PC-3 (cell line): ENCODE measurements around the gene HDAC9. TPM values are rescaled to one million over a fixed set of nuclear protein-coding genes. Genes with fewer than 3 reads are reported as not detected.
A peak's percentile ranks its signal among the peaks of the same experiment; 100 is the strongest.

Experiments used
- ATAC-seq: fragments of 200-7000 bp; cut with Tn5 transposase; 2 replicates; pipeline ENCODE4 v1.9.1; 2020; ENCODE audit warnings: mild to moderate bottlenecking, moderate library complexity
- BruUV-seq: library from RNA; stranded (reverse); fragments of 400-500 nt; replicated peaks from 2 replicates; lab custom pipeline; 2021; lab: Mats Ljungman, UMichigan
- CTCF ChIA-PET: fragments of 300-600 bp; sonication (Branson Sonifier 250); formaldehyde crosslinking; loops from one replicate; lab custom pipeline; 2022; ENCODE audit warnings: antibody characterized with exemption; lab: Charles Lee
- POLR2A ChIA-PET: fragments of 300-600 bp; sonication (Branson Sonifier 250); formaldehyde crosslinking; loops from one replicate; lab custom pipeline; 2022; ENCODE audit warnings: antibody characterized with exemption; ENCODE audit not compliant: unreplicated experiment; lab: Charles Lee
- DNase-seq: peaks from one replicate; pipeline ENCODE4 v3.0.0-alpha.2; 2015
- H2AFZ ChIP-seq: fragments of 300-600 bp; sonication (generic); 2 replicates; pipeline ENCODE4 v1.6.0; 2016; ENCODE audit warnings: antibody characterized with exemption, low read length
- H3F3A ChIP-seq: fragments of 300-600 bp; sonication (generic); one replicate; pipeline ENCODE4 v1.6.0; 2017; ENCODE audit warnings: antibody characterized with exemption, low read length, control low read depth, mild to moderate bottlenecking; ENCODE audit not compliant: unreplicated experiment
- H3K27ac ChIP-seq: fragments of 300-600 bp; sonication (generic); 2 replicates; pipeline ENCODE4 v1.5.1; 2016; ENCODE audit warnings: mild to moderate bottlenecking, low read length
- H3K27me3 ChIP-seq: fragments of 300-600 bp; sonication (generic); 2 replicates; pipeline ENCODE4 v1.6.1; 2016; ENCODE audit warnings: low read length, mixed read lengths
- H3K36me3 ChIP-seq: fragments of 300-600 bp; sonication (generic); 2 replicates; pipeline ENCODE4 v1.6.1; 2016; ENCODE audit warnings: low read depth, mixed run types, low read length, mixed read lengths
- H3K4me1 ChIP-seq: fragments of 300-600 bp; sonication (generic); 2 replicates; pipeline ENCODE4 v1.5.1; 2016; ENCODE audit warnings: low read length; ENCODE audit not compliant: insufficient read depth
- H3K4me2 ChIP-seq: fragments of 300-600 bp; sonication (generic); 2 replicates; pipeline ENCODE4 v1.6.0; 2016; ENCODE audit warnings: low read length
- H3K4me3 ChIP-seq: fragments of 300-600 bp; sonication (generic); 2 replicates; pipeline ENCODE4 v1.5.1; 2016; ENCODE audit warnings: mild to moderate bottlenecking, low read length, mixed read lengths
- H3K79me2 ChIP-seq: fragments of 300-600 bp; sonication (generic); 2 replicates; pipeline ENCODE4 v1.6.1; 2017; ENCODE audit warnings: low read length, mixed read lengths
- H3K9ac ChIP-seq: fragments of 300-600 bp; sonication (generic); 2 replicates; pipeline ENCODE4 v1.6.0; 2016; ENCODE audit warnings: mild to moderate bottlenecking, low read length
- H3K9me2 ChIP-seq: fragments of 300-600 bp; sonication (generic); replicated peaks from 2 replicates; pipeline ENCODE4 v1.6.1; 2016; ENCODE audit warnings: mixed run types, low read length, mixed read lengths
- H3K9me3 ChIP-seq: fragments of 300-600 bp; sonication (generic); 2 replicates; pipeline ENCODE4 v1.6.1; 2016; ENCODE audit warnings: low read length, mixed read lengths
- H4K20me1 ChIP-seq: fragments of 300-600 bp; sonication (generic); 2 replicates; pipeline ENCODE4 v1.6.1; 2016; ENCODE audit warnings: low read length, mixed read lengths
- EZH2 ChIP-seq: fragments of 300-600 bp; sonication (generic); IDR thresholded peaks from one replicate; pipeline ENCODE4 v1.6.1; 2017; ENCODE audit warnings: antibody characterized with exemption, mild to moderate bottlenecking, low read length; ENCODE audit not compliant: unreplicated experiment
- EZH2phosphoT487 ChIP-seq: fragments of 300-600 bp; sonication (generic); IDR thresholded peaks from 2 replicates; pipeline ENCODE4 v1.6.1; 2018; ENCODE audit warnings: mild to moderate bottlenecking, antibody characterized with exemption, low read length, borderline replicate concordance
- intact Hi-C: fragments of 100-400 bp; cut with micrococcal nuclease; formaldehyde crosslinking; loops from 2 replicates; pipeline ENCODE4 v1.9.0; 2023
- total RNA-seq: library from RNA; depleted of rRNA; stranded (reverse); fragments of >200 nt; gene quantifications from 2 replicates; pipeline ENCODE4 v1.2.3, GENCODE V29; 2014
- TF ChIP-seq, protein P1 (sequence below): fragments of 300-600 bp; sonication (generic); conservative IDR thresholded peaks from 2 replicates; pipeline ENCODE4 v1.5.1; 2017; ENCODE audit warnings: antibody characterized with exemption, low read depth, mild to moderate bottlenecking, low read length

Gene HDAC9
- total RNA-seq, 1 experiment from 2014 or later: 7.8 TPM

DNA sequence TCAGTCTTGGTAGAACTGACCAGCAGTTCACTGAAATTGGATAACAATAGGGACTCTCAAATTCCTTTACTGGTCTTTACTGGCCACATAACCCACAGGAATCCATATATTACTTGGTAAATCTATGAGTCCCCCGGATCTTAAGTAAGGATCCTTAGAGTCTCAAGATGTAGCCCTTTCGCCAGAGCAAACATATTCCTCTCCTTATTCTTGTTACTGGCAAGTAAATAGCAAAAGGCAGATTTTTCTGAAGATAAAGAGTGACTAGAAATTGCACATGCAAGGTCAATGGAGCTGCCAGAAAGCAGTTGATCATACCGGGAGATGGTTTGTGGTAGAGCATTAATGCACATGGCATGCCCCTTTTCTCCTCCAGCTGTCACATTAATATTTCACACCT is 283.0 kb downstream of the HDAC9 start:
- Histone ChIP-seq H3K9ac (no peak overlapping the region), H3K4me1 (no peaks in the 10 kb centered on the region), H3K27me3 (no peaks in the 10 kb centered on the region), H3K9me3 (no peaks in the 10 kb centered on the region), H3K4me3 (no peak overlapping the region), H3K9me2 (no peaks in the 10 kb centered on the region), H2AFZ (no peak overlapping the region), H3K36me3 (no peaks in the 10 kb centered on the region), H3K79me2 (no peaks in the 10 kb centered on the region), H4K20me1 (no peaks in the 10 kb centered on the region), H3K4me2 (no peak overlapping the region), H3F3A (no peaks in the 10 kb centered on the region), H3K27ac (no peak overlapping the region)
- CTCF ChIA-PET: interaction anchor here (0.6 kb wide), 1 partner anchor 713 kb away, joined by 16 read pairs; no protein-coding TSS in a partner anchor
- ATAC-seq (no peak), DNase-seq (peak; percentile 23)
- intact Hi-C loops: loop anchor here (10.0 kb wide), 1 partner anchor 276 kb away; no protein-coding TSS in a partner anchor
- POLR2A ChIA-PET: no interaction called here
- TF ChIP-seq EZH2 (no peak), EZH2phosphoT487 (no peak)
- TF ChIP-seq, protein P1, sequence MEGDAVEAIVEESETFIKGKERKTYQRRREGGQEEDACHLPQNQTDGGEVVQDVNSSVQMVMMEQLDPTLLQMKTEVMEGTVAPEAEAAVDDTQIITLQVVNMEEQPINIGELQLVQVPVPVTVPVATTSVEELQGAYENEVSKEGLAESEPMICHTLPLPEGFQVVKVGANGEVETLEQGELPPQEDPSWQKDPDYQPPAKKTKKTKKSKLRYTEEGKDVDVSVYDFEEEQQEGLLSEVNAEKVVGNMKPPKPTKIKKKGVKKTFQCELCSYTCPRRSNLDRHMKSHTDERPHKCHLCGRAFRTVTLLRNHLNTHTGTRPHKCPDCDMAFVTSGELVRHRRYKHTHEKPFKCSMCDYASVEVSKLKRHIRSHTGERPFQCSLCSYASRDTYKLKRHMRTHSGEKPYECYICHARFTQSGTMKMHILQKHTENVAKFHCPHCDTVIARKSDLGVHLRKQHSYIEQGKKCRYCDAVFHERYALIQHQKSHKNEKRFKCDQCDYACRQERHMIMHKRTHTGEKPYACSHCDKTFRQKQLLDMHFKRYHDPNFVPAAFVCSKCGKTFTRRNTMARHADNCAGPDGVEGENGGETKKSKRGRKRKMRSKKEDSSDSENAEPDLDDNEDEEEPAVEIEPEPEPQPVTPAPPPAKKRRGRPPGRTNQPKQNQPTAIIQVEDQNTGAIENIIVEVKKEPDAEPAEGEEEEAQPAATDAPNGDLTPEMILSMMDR: no peak
- no TSS peak for BruUV-seq

DNA sequence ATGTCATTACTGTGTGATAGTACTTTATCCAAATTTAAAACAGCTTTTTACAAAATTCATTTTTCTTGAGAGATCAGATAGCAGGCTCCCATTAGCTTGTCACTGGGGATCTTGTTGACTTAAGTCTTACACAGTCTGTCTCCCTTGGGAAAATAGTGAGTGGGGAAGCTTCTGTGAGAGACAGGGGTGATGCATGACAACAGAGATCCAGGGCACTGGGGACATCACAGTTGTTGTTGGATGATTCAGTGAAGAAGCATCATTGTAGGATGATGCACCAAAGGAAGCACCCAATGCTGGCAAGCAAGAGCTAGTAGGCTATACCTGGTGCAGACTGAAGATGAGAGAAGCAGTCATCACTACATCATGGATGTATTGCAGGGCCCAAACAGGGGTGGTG is 284.7 kb downstream of the HDAC9 start:
- H3F3A ChIP-seq: no peaks in the 10 kb centered on the region
- no peaks in the 10 kb centered on the region for H3K27me3 ChIP-seq
- H3K4me2 ChIP-seq: no peak overlapping the region
- no TSS peak for BruUV-seq
- no peaks in the 10 kb centered on the region for H4K20me1 ChIP-seq
- no peaks in the 10 kb centered on the region for H3K36me3 ChIP-seq
- no peaks in the 10 kb centered on the region for H3K9me2 ChIP-seq
- intact Hi-C loops: no loop called here
- DNase-seq: no peak
- H3K4me3 ChIP-seq: no peak overlapping the region
- TF ChIP-seq EZH2phosphoT487: no peak
- no peak for TF ChIP-seq EZH2
- TF ChIP-seq, protein P1: no peak
- H3K27ac ChIP-seq: no peak overlapping the region
- ATAC-seq: no peak
- no peaks in the 10 kb centered on the region for H3K79me2 ChIP-seq
- H2AFZ ChIP-seq: no peak overlapping the region
- H3K9me3 ChIP-seq: no peaks in the 10 kb centered on the region
- CTCF ChIA-PET: no interaction called here
- POLR2A ChIA-PET: no interaction called here
- no peak overlapping the region for H3K9ac ChIP-seq
- H3K4me1 ChIP-seq: no peaks in the 10 kb centered on the region

DNA sequence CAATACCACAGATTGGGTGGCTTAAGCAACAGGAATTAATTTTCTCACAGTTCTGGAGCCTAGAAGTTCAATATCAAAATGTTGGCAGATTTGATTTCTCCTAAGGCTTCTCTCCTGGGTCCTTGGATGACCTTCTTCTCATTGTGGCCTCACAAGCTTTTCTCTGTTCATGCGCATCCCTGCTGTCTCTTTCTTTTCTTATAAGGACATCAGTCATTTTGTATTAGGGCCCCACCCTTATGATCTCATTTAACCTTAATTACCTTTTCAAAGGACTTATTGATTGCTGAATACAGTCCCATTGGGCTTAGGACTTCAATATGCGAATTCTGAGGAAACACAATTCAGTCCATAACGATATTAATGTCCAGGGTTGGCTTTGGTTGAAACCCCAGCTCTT is 285.4 kb downstream of the HDAC9 start:
- Histone ChIP-seq H3K27me3 (no peaks in the 10 kb centered on the region), H3K9me2 (no peaks in the 10 kb centered on the region), H3K9me3 (no peaks in the 10 kb centered on the region), H3K27ac (no peak overlapping the region), H3F3A (no peaks in the 10 kb centered on the region), H3K4me1 (no peaks in the 10 kb centered on the region), H3K4me2 (no peak overlapping the region), H4K20me1 (no peaks in the 10 kb centered on the region), H3K79me2 (no peaks in the 10 kb centered on the region), H3K4me3 (no peak overlapping the region), H2AFZ (no peak overlapping the region), H3K9ac (no peak overlapping the region), H3K36me3 (no peaks in the 10 kb centered on the region)
- DNase-seq: no peak
- TF ChIP-seq EZH2: no peak
- BruUV-seq: no TSS peak
- POLR2A ChIA-PET: no interaction called here
- intact Hi-C loops: no loop called here
- ATAC-seq: no peak
- CTCF ChIA-PET: no interaction called here
